ENCODE measurements around the gene ZNF385D.
"Not testable (repeated sequence)": the region's sequence is repeated elsewhere in the genome, so short reads cannot be mapped to it uniquely, and the experiment has no call there.

Gene ZNF385D

GRCh38 chr3:21434310-21434709 lies 316.7 kb downstream of the ZNF385D start:
- no peak for DNase-seq

GRCh38 chr3:21433751-21434150 lies 317.3 kb downstream of the ZNF385D start:
- no peak for DNase-seq

DNA sequence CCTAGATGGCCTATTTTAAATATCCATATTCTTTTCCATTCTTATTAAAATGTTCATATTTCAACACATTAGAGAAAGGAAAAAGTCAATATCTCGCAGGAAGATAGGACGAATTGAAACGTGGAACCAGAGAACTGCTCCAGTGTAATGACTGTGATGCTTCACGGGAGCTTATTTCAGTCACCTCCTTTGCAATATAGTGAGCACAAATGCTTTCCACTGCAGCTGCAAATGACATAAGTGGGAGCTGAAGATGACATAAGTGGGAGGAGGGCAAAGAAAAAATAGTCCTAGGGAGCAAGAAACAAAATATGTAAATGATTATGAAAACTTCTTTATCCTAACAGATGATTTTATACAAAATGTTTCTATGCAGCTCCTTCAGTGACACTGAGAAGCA lies 324.1 kb downstream of the ZNF385D start:
- DNase-seq: no peak

- DNase-seq: no peak
Observed at GRCh38 chr3:21425715-21426114, 325.3 kb downstream of the ZNF385D start.

- DNase-seq: no peak
Observed at GRCh38 chr3:21421096-21421495, 329.9 kb downstream of the ZNF385D start.

DNA sequence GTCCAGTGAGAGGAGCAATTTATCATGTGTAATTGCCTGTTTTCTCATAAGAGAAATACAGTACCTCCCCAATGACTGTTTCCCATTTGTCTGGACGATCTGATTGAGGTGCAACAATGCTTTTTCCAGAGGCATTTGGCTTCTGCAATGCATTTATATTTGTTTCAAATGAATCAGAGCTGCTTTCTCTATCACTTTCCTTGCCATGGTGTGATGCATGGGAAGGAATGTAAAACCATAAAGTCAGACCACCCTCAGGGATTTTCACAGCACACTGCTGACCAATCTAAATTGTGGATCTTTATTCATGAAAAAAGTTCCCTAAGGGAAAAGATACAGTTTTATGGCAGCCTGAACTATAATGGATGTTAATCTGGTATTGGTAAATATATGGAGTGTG lies 333.0 kb downstream of the ZNF385D start:
- no peak for DNase-seq

GRCh38 chr3:21414506-21414905 lies 336.5 kb downstream of the ZNF385D start:
- DNase-seq: no peak

- no peak for DNase-seq
Observed at GRCh38 chr3:21411058-21411457, 340.0 kb downstream of the ZNF385D start.

DNA sequence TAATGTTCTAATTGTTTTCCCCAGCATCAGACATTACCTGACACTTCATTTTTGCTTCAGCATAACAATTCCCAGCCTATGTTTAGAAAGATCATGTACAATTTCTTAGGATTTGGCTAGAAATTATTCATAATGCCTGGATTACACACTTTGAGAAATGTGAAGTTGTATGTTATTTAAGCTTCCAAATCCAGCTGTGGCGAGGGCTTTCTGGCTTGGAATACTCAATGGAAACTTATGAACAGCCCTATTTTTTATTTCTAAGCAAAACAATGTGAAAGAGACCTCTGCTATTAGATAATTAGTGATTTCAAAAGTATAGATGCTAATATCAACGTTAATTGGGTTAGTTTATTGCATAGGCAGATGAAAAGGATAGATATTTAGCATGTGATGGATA lies 341.6 kb downstream of the ZNF385D start:
- no peak for DNase-seq

DNA sequence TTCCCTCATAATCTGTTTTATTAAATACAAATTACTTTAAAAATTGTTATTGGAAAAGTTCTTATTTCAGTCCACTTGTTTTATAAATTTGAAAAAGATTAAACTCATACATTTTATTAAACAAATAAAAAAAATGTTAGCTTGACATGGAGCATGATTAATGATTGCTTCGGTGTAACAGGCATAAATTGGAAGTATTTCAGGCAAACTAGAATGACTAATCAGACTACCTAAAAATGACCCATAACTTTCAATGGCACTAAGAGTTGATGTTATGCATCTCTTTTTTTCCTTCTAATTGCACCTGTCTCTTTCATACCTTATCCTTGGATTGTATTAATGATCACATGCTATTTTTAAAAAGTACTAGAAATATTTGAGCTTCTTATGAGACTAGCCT lies 343.3 kb downstream of the ZNF385D start:
- DNase-seq: no peak

DNA sequence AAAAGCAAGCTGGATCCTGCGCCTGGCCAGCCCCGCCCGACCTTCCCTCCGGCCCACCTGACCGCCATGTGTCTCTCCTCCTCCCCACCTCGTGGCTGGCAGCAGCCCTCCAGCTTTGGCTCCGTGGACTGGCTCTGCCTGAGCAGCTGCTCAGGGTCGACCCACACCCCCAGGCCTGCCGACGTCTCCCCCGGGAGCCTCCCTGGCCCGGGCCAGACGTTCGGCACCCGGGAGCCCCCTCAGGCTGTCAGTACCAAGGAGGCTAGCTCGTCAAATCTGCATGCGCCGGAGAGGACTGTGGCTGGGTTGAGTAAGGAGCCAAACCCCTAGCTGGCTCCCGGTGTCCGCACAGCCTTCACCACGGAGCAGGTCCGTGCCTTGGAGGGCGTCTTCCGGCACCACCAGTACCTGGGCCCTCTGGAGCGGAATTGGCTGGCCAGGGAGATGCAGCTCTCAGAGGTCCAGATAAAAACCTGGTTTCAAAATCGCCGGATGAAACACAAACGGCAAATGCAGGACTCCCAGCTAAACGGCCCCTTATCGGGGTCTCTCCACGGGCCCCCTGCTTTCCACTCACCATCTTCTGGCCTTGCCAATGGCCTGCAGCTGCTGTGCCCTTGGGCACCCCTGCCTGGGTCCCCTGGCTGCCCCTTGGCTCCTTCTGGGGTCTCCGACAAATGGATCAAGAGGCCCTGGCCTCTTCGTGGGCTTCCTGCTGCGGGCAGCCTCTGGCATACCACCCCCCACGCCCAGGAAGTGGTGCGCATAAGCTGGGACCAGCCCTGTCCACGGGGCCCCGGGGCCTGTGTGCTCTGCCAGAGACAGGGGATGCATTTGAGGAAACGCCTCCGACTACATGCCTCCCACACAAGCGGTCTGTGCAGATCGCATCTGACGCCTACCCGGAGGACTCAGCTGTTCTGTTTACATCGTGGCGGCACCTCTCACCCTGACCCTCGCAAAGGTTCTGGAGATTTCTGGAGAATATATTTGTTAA lies 345.0 kb downstream of the ZNF385D start:
- DNase-seq: no peak

DNA sequence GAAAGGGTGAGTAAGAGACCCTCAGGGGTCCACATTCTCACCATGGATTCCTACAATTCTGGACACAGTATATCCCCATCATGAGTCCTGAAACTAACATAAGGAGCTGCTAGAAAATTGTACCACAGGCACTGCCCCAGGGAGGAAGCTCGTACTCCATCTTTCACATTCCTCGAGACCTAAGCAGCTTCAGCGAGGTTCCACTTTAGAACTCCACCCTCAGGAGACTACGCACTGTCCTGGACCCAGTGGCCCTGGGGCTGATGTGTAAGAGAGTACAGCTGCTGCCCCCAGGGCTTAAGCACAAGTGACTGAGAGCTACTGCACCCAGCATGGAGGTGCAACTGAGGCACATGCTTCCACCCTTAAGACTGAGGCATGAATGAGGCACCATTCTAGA lies 352.5 kb downstream of the ZNF385D start:
- DNase-seq: no peak

- no peak for DNase-seq
Observed at GRCh38 chr3:21393683-21394311, 357.2 kb downstream of the ZNF385D start.

DNA sequence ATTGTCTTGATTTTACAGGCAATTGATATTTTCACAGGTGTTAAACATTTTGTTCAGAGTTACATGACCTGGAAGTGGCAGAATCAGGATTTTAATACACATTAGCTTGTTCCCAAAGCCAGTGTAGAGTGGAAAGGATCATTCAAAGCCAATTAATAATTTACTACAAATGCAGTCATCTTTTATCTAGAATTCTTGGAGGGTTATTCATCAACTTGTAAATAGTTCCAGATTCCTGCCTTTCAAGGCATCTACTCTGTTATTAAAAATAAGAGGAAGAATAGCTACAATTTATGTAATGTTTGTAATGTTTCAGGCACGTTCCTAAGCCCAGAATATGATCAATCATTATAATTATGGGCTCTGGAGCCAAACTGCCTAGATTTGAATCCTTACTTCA lies 358.5 kb downstream of the ZNF385D start:
- peak; percentile 71 for DNase-seq

DNA sequence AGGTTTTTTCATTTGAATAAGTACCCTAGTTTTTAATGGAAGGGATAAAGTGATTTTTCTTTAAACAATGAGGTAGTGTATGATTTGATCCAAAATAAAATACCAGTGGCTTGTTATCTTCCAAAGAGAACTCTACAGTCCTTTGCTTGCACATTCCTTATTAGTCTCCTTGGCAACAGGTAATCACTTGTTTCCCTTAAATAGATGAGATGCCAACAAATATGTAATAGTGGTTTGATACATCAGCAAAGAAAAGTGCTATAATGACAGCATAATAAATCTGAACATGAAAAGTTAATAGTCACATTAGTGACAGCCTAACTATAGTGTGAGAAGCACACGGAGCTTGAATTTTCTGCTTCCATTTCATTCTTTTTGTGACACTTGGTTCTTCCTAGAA lies 360.2 kb downstream of the ZNF385D start:
- DNase-seq: no peak

DNA sequence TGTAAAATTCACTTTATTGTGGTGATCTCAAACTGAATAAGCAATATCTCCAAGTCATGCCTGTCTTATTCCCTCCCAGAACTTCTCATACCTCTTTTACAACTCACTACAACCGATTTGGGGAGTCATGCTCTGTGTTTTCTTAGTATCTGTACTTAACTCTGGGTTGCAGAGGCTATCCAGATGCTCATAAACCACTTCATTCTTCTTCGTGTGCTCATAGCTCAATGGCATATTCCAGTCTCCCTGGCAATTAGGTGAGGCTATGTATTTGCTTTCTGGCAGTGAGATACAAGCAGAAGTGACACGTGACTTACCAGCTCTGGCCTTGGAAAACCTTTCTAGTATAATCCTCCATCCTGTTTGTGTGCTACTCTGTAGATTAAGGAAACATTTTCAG lies 360.9 kb downstream of the ZNF385D start:
- peak; percentile 15 for DNase-seq

DNA sequence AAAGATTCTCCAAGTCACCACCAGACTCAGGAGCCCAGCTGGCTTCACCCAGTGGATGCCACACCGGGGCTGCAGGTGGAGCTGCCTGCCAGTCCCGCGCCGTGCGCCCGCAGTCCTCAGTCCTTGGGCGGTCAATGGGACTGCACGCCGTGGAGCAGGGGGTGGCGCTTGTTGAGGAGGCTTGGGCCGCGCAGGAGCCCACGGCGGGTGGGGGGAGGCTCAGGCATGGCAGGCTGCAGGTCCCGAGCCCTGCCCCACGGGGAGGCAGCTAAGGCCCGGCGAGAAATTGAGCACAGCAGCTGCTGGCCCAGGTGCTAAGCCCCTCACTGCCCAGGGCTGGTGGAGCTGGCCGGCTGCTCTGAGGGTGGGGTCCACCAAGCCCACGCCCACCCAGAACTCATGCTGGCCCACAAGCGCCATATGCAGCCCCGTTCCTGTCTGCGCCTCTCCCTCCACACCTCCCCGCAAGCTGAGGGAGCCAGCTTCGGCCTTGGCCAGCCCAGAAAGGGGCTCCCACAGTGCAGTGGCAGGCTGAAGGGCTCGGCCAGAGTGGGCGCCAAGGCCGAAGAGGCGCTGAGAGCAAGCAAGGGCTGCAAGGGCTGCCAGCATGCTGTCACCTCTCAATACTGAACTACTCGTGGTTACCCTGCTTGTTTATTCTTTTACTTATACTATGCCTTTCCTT lies 363.7 kb downstream of the ZNF385D start:
- not testable (repeated sequence) for DNase-seq

- not testable (repeated sequence) for DNase-seq
Observed at GRCh38 chr3:21378036-21378435, 373.0 kb downstream of the ZNF385D start.

GRCh38 chr3:21377071-21377769 lies 373.8 kb downstream of the ZNF385D start:
- no peak for DNase-seq

DNA sequence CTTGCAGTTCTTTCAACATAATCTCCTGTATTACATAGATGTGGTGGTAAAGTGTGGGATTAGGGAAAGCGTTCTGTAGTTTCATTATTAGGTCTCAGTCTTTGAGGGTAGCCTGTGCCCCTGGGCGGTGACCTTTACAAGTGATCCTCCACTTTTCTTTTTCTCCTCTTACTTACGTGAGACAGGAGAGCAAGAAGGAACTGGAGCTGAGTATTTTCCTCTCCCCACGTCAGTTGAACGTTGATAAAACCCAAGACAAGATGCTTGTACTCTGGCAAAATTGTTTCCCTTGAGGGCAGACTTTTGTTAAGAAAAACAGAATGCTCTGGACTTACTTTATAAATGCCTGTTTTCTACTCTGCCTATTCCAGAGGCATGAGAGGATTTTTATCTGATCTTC lies 378.7 kb downstream of the ZNF385D start:
- no peak for DNase-seq

Measured in kidney glomerular epithelial cell (primary cell).